HG03175 (cell line): Measurements from ENCODE around the gene HOXC6.
A peak's percentile ranks its signal among the peaks of the same experiment; 100 is the strongest.

Experiments used
- ATAC-seq: cut with Tn5 transposase; IDR thresholded peaks from one replicate; pipeline ENCODE4 v1.9.1; 2021; ENCODE audit warnings: mild to moderate bottlenecking, moderate library complexity; ENCODE audit not compliant: unreplicated experiment

Gene HOXC6

GRCh38 chr12:54012631-54013409 lies 15.4 kb upstream of the HOXC6 start:
- ATAC-seq, result no peak

- no peak for ATAC-seq
Observed at GRCh38 chr12:54014377-54015017, 13.7 kb upstream of the HOXC6 start.

GRCh38 chr12:54015018-54015931 lies 13.0 kb upstream of the HOXC6 start:
- no peak for ATAC-seq

- ATAC-seq, result no peak
Observed at GRCh38 chr12:54016051-54016450, 12.2 kb upstream of the HOXC6 start.

GRCh38 chr12:54016478-54016964 lies 11.7 kb upstream of the HOXC6 start:
- ATAC-seq, result no peak

GRCh38 chr12:54017027-54017788 lies 11.0 kb upstream of the HOXC6 start:
- ATAC-seq, result peak; percentile 42

- ATAC-seq, result peak; percentile 80
Observed at GRCh38 chr12:54017878-54018467, 10.3 kb upstream of the HOXC6 start.

GRCh38 chr12:54018468-54018984 lies 9.7 kb upstream of the HOXC6 start:
- no peak for ATAC-seq

- no peak for ATAC-seq
Observed at GRCh38 chr12:54019091-54019811, 9.0 kb upstream of the HOXC6 start.

- ATAC-seq, result no peak
Observed at GRCh38 chr12:54019924-54020590, 8.2 kb upstream of the HOXC6 start.

GRCh38 chr12:54020591-54021405 lies 7.4 kb upstream of the HOXC6 start:
- no peak for ATAC-seq

GRCh38 chr12:54021432-54022013 lies 6.7 kb upstream of the HOXC6 start:
- ATAC-seq, result no peak

GRCh38 chr12:54022960-54023884 lies 5.0 kb upstream of the HOXC6 start:
- ATAC-seq, result no peak

GRCh38 chr12:54024127-54024526 lies 4.1 kb upstream of the HOXC6 start:
- ATAC-seq, result no peak

- no peak for ATAC-seq
Observed at GRCh38 chr12:54024581-54025305, 3.5 kb upstream of the HOXC6 start.
